HG03378 (cell line): ENCODE measurements around the gene PLA1A.
"Not testable (repeated sequence)": the region's sequence is repeated elsewhere in the genome, so short reads cannot be mapped to it uniquely, and the experiment has no call there.

Experiments used
- ATAC-seq: cut with Tn5 transposase; IDR thresholded peaks from one replicate; pipeline ENCODE4 v1.9.1; 2021; ENCODE audit warnings: mild to moderate bottlenecking, moderate library complexity; ENCODE audit not compliant: unreplicated experiment

The PLA1A gene

DNA sequence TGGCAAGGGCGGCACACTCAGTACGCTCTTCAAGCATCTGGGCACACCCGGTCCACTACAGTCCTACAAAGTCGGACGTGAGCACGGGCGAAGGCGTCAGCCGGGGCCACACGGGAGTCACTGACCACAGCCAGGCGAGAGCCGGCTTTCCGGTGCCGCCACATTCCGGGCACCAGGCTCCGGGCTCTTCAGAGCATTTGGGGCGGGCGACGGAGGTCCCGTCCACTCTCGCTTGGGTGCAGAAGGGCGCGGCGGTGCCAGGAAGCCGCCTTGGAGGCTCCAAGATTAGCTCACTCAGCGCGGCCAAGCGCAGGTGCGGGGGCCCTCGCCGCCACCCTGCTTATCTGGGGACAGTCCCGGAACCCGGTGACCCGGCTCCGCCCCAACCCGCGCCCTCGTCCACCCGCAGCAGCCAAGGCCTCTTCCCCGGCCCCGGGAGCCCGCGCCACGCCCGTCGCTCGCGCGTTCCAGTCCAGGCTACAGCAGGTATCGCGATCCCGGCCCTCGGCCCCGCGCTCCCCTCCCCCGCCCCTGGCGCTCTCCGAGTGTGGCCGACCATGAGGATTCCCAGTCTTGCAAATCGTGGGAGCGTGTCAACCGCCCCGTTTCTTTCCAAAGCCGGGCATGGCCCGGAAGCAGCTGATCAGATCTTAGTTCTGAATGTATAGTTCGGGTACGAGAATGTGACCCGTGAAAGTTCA lies 18.2 kb upstream of the PLA1A start, which contains the start of gene ADPRH:
Gene ADPRH (plus strand): TSS at position 127 of the 701 bp plus-strand sequence. CDS start 2,678 bp downstream, outside the sequence.
- ATAC-seq = peak; percentile 48

DNA sequence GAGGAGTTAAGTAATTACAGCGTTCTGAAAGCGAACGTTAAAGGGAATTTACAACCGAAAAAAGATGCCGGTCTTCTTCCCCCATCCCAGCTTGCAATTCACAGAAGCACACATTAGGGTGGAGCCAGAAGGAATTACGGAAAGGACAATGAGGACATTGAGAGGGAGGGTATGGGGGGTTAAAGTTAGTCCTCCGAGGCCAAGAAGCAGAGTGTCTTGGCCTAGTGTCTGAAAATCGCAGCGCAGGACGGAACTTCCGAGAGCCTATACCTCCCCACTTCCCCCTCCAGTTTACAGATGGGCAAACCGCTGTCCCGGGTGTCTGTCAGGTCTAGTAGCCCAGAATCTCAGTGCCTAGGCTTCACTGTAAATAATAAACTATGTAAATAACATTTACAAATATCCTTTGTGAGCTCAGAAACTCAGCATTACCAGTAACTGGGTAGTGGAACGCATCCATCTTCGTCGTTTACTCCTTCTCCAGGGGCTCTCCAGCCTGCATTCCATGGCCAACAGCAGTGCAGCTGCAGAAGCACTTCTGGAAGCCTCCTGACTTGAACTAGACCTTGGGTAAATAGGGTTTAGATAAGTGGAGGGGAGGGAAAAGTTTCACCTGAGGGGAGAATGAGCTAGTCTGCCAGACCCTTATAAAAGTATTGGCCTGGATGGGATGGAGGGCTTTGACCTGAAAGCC lies 17.5 kb upstream of the PLA1A start:
- peak; percentile 65 for ATAC-seq

DNA sequence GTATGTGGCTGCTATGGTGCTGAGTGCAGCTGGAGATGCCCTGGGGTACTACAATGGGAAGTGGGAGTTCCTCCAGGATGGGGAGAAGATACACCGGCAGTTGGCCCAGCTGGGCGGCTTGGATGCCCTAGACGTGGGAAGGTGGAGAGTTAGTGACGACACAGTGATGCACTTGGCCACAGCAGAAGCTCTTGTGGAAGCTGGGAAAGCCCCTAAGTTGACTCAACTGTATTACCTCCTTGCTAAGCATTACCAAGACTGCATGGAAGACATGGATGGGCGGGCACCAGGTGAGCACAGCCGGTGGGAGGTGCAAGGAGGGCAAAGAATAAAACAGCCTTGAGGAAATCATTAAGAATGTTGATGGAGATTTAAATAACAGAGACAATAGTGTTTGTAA lies 15.5 kb upstream of the PLA1A start:
- ATAC-seq = peak; percentile 41

DNA sequence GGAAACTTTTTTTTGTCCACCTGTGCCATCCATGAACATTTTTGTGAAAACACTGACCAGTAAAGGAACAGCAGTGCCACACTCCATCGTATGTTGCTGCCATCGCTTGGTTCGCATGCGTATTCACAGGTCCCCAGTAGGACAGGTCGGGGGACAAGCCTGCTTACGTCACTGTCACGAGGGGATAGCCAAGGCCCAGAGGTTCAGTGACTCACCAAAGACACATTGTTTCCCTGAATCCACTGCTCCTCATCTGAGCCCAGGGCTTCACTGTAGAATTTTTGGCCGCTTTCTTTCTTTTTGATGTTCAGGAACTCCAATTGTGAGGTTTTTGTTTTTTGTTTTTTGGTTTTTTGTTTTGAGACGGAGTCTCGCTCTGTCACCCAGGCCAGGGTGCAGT lies 12.5 kb upstream of the PLA1A start:
- no peak for ATAC-seq

DNA sequence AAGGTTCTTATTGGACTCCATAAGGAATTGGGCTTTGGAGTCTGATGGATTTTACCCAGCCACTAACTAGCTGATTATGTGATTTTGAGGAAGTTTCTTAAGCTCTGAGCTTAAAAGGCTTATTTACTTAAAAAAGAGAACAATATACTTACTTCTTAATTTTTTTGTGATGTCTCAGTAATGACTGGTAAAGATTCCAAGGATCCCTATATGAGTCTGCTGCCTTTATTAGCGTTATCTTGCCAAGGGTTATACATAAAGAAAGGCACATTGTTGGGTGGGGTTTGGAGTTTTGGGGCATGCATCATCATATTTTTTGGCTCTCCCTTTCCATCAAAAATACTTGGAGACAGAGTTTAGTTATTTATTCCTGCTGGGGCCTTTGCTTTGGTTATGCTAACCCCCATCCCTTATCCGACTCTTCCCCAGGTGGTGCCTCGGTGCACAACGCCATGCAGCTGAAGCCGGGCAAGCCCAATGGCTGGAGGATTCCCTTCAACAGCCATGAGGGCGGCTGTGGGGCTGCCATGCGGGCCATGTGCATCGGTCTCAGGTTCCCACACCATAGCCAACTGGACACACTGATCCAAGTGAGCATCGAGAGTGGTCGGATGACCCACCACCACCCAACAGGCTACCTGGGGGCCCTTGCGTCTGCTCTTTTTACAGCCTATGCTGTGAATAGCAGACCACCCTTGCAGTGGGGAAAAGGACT lies 11.7 kb upstream of the PLA1A start:
- ATAC-seq = no peak

DNA sequence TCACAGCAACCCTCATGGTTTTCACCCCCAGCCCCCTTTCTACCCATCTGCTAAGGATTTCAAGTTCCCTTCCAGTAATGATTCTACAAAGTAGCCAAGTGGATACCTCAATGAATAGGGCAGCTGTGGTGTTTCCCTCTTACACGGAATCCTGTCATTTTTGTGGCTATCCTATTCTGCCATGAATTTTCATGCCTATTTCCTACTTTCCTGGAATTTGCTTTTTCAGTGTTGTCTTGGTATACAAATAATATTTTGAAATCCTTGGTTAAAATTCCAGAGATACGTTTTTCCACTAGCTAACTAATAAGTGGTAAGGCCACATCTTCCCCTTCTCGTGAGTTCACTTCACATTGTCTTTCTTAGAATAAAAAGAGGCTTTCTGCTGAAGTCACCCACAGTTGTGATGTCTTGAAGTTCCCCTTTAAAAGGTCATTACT lies 10.9 kb upstream of the PLA1A start:
- ATAC-seq = no peak

DNA sequence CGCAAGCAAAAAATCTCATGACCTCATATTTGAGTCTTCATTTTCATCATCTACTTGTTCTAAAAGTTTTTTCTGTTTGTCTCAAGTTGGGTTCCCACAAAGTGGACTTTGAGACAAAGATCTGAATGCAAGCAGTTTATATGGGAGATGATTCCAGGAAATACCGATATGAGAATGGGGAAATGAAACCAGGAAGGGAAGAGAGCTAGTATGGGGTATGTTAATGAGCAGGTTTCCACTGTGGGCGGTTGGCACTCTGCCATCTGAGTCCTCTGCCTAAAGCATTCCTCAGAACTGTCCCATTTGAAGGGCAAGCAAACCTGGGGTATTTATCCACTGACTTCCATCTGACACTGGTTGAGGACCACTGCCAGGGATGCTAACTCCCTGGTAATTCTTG lies 9.6 kb upstream of the PLA1A start:
- peak; percentile 66 for ATAC-seq

DNA sequence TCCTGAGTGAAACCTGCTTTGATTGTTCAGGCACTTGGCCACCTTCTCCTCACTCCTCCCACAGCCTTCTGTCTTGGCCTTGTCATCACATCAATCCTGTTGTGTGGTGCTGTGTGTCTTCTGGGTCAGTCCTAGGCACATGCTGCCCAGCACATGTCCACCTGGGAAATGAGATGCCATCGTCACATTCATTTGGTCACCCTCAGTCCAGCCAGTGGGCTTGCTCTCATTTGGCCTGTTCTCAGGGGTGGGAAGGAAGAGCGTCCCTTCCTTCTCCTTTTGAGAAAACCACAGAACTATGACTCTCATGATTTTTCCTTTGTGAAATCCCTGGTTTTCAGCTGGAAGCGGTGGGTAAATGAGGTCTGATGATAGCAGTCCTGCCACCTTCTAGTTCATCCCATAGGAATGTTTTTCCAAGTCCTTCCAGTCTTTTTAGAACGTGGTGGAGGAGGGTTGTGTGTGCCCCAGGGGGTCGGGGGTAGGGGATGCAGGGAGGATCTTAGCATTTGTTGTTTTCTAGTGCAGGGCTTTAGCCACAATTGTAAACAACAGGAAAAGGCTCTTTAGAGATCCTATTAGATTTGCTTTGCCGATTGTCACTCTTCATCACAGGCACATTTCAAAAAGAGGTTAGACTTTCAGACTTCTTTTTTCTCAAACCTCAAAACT lies 8.4 kb upstream of the PLA1A start:
- no peak for ATAC-seq

DNA sequence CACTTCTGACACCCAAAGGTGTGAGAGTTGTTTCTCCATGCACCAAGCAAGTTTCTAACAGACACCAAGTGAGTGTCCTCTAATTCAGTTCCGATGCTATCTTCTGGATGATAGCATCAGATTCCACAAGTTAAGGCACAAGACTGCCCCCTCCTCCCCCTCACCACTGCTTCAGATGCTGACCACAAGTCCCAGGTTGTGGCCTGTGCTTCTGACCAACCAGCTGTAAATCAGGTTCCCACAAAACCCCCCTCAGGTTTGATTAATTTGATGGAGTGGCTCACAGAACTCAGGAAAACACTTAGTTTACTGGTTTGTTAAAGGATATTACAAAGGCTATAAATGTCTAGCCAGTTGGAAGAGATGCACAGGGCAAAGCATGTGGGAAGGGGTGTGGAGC lies 7.0 kb upstream of the PLA1A start:
- no peak for ATAC-seq

DNA sequence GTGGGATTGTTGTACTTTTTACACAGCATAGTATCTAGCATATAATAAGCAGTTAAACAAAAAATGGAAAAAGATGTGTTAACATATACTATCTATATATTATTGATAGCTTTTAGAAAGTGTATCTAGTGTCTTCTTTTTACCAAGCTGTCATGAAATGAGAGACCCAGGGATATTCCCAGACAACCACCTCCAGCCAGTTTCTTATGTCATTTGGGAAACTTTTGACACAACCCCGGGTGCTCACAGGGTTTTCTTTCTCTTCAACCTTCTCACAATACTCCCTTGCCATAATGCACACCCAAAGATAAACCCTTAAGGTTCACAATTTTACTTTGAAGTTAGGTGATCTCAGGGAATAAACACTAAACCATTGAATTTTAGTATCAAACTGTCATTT lies 4.8 kb upstream of the PLA1A start:
- ATAC-seq = no peak

DNA sequence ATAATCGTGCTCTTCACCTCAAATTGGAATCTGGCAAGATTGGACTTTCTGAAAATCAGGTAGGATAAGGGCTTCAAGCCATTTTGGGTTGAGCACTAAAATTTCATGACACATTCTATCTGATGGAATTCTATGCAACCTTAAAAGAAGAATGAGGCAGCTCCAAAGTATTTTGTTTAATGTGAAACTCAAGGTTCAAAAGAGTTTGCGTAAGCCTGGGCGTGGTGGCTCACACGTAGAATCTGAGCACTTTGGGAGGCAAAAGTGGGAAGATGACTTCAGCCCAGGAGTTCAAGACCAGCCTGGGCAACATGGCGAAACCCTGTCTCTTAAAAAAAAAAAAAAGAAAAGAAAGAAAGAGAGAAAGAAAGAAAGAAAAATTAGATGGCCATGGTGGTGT lies 3.6 kb upstream of the PLA1A start:
- no peak for ATAC-seq

DNA sequence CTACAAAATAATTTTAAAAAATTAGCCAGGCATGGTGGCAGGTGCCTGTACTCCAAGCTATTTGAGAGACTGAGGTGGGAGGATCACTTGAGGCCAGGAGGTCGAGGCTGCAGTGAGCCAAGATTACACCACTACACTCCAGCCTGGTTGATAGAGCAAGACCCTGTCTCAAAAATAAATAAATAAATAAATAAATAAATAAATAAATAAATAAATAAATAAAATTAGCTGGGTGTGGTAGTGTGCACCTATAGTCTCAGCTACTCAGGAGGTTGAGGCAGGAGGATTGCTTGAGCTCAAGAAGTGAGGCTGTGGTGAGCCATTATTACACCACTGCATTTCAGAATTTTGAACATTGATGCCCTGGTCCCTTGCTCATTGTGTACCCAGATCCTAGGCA lies 2.8 kb upstream of the PLA1A start:
- ATAC-seq = not testable (repeated sequence)

DNA sequence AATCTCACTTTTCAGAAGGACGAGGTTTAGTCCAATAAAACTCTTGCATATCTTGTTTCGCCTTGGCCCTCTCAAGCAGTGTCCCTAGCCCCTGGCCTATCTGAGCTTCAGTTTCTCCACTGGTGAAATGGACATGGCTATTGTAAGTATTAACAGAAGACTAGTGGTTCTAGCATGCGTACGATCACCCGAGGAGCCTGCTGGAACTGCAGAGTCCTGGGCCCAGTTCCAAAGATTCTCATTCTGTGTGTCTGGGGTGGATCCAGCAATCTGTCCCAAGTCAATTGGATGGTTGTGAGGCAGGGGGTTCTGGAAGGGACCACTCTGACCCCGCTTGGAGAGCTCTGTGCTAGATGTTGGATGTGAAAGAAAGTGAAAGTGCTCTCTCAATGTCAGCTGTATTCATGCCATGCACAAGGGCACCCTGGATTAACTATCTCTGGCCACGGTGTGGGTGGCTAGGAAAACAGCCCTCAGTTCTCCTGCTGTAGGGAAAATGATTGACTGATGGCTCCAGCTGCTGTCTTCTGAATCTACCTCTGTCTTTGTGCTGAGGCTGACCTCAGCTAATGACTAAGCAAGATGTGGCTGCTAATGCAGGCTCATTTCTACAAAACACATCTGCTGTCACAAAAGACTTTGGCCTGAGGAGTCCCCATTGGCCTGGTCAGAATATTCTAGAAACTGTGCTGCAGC lies 1.9 kb upstream of the PLA1A start:
- no peak for ATAC-seq

DNA sequence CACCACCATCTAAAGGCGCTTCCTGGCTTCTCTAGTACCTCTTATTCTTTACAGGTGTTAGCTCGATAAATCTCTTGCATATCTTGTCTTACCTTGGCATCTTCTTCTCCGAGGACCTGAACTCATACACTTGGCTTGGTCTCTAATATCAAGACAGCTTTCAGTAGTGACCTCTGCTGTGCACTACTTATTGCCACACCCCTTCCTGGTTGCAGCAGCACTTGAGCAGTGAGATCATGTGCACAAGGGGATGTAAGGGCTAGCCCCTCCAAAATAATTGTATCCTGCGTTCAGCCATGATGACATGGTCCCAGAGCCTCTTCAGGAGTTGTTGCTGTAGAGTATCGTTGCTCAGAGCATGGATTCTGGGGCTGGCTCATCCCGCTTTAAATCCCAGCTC lies 1.3 kb upstream of the PLA1A start:
- ATAC-seq = no peak

DNA sequence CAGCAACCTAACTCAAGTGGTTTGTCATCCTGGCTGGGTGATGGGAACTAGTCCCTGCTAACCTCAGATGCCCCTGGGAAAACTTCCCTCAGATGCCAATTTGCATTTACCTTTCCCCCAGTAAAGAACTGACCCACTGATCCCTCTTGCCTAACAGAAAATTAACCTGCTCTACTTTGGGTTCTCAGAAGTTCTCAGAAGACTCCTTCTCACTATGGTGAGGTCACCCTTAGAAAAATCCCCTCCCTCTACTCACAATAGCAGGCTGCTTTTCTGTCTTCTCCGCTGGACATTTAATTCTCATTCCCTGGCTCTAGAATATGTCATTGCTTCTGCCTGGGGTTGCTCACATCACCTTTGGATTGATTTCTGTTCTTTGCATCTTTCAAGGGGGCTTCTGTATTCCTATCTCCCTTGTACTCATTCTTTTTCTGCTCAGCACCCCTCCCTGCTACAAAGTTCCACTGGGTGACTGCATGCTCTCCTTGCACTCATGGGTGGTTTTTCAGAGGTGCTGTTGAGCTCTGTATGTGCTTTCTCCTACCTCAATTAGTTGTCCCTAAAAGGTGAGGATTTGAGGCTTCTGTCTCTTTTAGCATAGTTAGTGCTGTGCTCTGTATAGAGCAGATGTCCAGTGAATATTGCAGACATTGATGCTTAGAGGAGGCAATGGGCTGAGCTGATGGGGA lies 869 bp downstream of the PLA1A start:
- peak; percentile 58 for ATAC-seq

DNA sequence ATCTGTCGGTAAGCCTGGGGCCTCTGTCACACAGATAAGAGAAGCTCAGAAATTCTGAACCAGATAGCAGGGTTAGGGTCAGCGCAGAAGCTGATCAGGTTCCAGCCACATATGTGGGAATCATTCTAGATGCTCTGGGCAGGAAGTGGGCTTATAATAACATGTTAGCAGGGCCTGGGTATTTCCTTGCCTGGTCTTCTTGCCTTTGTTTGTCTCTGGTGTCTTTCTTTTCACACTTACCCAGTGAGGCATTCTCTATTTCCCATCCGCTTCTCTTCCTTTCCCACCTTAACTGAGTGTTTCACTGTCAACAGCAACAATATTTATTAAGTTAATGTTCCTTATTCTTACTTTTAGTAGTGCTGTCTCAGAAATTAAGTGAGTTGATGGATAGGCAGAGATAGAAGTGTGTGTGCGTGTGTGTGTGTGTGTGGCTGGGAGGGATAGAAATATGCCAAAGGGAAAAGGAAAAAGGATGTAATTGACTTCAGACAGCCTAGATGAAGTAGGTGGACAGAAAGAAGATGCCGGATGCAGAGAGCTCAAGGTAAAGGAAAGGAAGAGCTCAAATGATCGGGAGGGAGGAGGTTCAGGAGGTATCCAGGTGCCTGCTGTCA lies 2.0 kb downstream of the PLA1A start:
- no peak for ATAC-seq

DNA sequence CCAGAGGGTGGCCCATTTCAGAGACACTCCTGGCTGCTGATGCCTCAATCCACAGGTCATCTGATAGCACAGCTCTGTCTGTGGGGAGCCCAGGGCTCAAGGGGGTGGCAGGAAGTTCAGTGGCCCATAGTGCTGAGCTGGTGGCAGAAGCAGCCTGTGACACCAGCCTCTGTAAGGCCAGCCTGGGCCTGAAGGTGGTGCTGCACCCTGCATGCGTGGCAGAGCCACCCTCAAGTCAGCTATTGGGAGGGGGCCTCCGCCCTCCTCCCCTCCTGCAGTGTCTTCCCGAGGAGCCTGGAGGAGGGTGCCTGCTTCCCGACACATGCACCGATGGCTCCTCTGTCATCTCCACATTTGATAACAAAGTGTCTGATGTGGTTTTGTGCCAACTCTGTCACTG lies 3.0 kb downstream of the PLA1A start:
- peak; percentile 56 for ATAC-seq

DNA sequence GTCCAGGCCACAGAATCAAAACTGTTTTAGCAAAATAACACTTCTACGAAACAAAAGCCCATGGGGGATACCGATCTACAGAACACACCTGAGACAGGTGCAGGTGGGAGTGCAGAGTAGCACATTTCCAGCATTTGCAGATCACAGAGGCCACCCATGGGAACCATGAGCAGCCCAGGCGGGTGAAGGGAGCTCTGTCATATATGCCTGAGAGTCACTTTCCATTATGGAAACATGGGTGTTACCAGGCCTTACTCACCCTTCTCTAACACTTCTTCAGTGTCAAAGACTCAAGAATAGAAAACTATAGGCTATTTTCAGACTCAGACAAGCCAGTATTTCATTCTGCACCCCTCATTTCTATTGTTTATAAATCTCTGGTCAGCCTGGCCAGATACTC lies 3.5 kb downstream of the PLA1A start:
- ATAC-seq = no peak

DNA sequence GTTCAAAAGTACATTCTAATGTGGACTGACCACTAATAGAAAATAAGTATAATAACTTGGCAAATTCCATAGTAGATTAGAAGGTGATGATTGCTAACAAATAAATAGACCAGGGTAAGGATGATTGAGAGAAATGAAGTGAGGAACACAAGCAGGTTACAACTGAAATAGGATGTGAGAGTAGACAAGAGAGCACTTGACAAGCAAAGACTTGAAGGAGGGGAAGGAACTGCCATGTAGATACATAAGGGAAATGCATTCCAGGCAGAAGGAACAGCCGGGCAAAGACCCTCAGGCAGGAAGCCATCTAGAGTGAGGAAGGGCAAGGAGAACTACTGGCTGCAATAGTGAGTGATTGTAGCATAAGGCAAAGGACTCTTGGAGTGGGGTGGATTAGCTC lies 5.0 kb downstream of the PLA1A start:
- no peak for ATAC-seq

DNA sequence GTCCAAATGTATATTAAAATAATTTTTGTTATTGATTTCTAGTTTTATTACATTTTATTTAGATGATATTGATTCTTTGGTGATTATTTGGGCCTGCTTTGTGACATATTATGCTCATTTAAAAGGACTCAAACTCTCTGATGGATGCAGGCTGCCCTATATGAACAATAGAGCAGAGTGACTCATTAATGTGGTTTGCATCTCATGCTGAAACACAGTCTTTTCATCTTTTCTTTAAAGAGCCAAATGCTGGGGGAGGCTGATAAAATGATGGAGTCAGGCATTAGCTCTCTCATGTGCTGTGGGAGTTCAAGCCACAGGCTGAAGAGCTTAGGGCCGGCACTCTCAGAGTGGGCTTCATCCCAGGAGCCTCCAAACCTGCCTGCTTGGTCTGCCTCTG lies 7.2 kb downstream of the PLA1A start:
- no peak for ATAC-seq
